HepG2 (cell line): ENCODE measurements around the gene EED. TPM values are rescaled to one million over a fixed set of nuclear protein-coding genes. Genes with fewer than 3 reads are reported as not detected.

ENCODE experiments used
- ATAC-seq: fragments of 200-7000 bp; cut with Tn5 transposase; 3 replicates; pipeline ENCODE4 v1.9.1; 2020; ENCODE audit warnings: mild to moderate bottlenecking, moderate library complexity
- BruUV-seq: library from RNA; stranded (reverse); fragments of 400-500 nt; replicated peaks from 2 replicates; lab custom pipeline; 2021; lab: Mats Ljungman, UMichigan
- CTCF ChIA-PET: fragments of 300-600 bp; formaldehyde crosslinking; extraction: SDS; loops from one replicate; lab custom pipeline; 2021; ENCODE audit warnings: low total read pairs, inconsistent platforms, low intra/inter-chr PET ratio; lab: Yijun Ruan, JAX
- POLR2A ChIA-PET: fragments of 350-600 bp; sonication (Branson Sonifier 250); formaldehyde crosslinking; loops from one replicate; lab custom pipeline; 2020; ENCODE audit warnings: antibody characterized with exemption, inconsistent platforms; lab: Yijun Ruan, JAX
- DNase-seq: peaks from one replicate; pipeline ENCODE4 v3.0.0-alpha.2; 2015; ENCODE audit warnings: low spot score
- FAIRE-seq: peaks from 3 replicates; lab custom pipeline; 2011; peaks lifted over from hg19 to GRCh38; lab: Jason Lieb, UNC
- H2AFZ ChIP-seq: one replicate; pipeline ENCODE4 v1.6.1; 2011; ENCODE audit warnings: low read length, inconsistent platforms
- H3K27ac ChIP-seq: fragments of 300-600 bp; 3 replicates; pipeline ENCODE4 v1.8.0; 2011; ENCODE audit warnings: mixed run types, mild to moderate bottlenecking, mixed read lengths, low read length, inconsistent platforms; ENCODE audit not compliant: insufficient read depth; ENCODE audit errors: extremely low read length
- H3K27me3 ChIP-seq, 2 experiments: fragments of 200-600 bp in 1 of 2; 2 replicates in 1 of 2; 3 replicates in 1 of 2; pipeline versions ENCODE4 v1.6.0 to v1.8.0; 2011; ENCODE audit warnings: low read length in 2 of 2, mild to moderate bottlenecking in 2 of 2, moderate library complexity in 2 of 2, inconsistent platforms in 1 of 2; ENCODE audit not compliant: insufficient read depth in 2 of 2, control insufficient read depth in 1 of 2
- H3K36me3 ChIP-seq, 2 experiments: fragments of 200-600 bp in 1 of 2; replicated peaks in 1 of 2; 2 replicates in 1 of 2; 3 replicates in 1 of 2; pipeline versions ENCODE4 v1.5.1 to v1.8.0; 2011; ENCODE audit warnings: low read length in 2 of 2, inconsistent platforms in 1 of 2; ENCODE audit not compliant: insufficient read depth in 2 of 2, control insufficient read depth in 1 of 2
- H3K4me1 ChIP-seq: 2 replicates; pipeline ENCODE4 v1.5.1; 2012; ENCODE audit warnings: low read length, inconsistent platforms; ENCODE audit not compliant: insufficient read depth
- H3K4me2 ChIP-seq: 2 replicates; pipeline ENCODE4 v1.6.0; 2011; ENCODE audit warnings: low read depth, low read length, inconsistent platforms
- H3K4me3 ChIP-seq, 3 experiments: fragments of 200-600 bp in 1 of 3; sonication (generic), shearing (Covaris generic) in 1 of 3; replicated peaks in 1 of 3; 2 replicates each; pipeline ENCODE4 v1.5.1; 2011 to 2016; ENCODE audit warnings: low read length in 3 of 3, inconsistent platforms in 2 of 3, low read depth in 2 of 3, mild to moderate bottlenecking in 2 of 3, control low read depth in 1 of 3, mixed read lengths in 1 of 3; ENCODE audit not compliant: insufficient read depth in 1 of 3
- H3K79me2 ChIP-seq: one replicate; pipeline ENCODE4 v1.6.1; 2011; ENCODE audit warnings: low read length, inconsistent platforms; ENCODE audit not compliant: insufficient read depth
- H3K9ac ChIP-seq: 2 replicates; pipeline ENCODE4 v1.6.0; 2011; ENCODE audit warnings: mild to moderate bottlenecking, low read depth, low read length, inconsistent platforms; ENCODE audit not compliant: insufficient read depth
- H3K9me3 ChIP-seq: 2 replicates; pipeline ENCODE4 v1.5.1; 2012; ENCODE audit warnings: mild to moderate bottlenecking, low read length
- H4K20me1 ChIP-seq: 2 replicates; pipeline ENCODE4 v1.6.0; 2011; ENCODE audit warnings: inconsistent platforms, mild to moderate bottlenecking, low read length, moderate library complexity; ENCODE audit not compliant: insufficient read depth
- CEBPZ ChIP-seq: IDR thresholded peaks from 2 replicates; pipeline ENCODE4 v1.6.1; 2012; ENCODE audit warnings: low read length, improper control_type of control experiment
- PRDM15 ChIP-seq: sonication (generic); formaldehyde crosslinking; IDR thresholded peaks from 2 replicates; pipeline ENCODE4 v1.4.0; 2020; ENCODE audit warnings: missing genetic modification reagents
- SPEN ChIP-seq: sonication (generic); formaldehyde crosslinking; IDR thresholded peaks from 2 replicates; pipeline ENCODE4 v1.5.1; 2020; ENCODE audit warnings: low read depth, mild to moderate bottlenecking, missing genetic modification reagents
- SUZ12 ChIP-seq: fragments of 150-350 bp; IDR thresholded peaks from 2 replicates; pipeline ENCODE4 v1.6.1; 2014; ENCODE audit warnings: low read depth, low read length
- THAP7 ChIP-seq: sonication (generic); formaldehyde crosslinking; IDR thresholded peaks from 2 replicates; pipeline ENCODE4 v1.8.1; 2023; ENCODE audit warnings: mild to moderate bottlenecking, missing genetic modification reagents
- ZBED4 ChIP-seq: sonication (generic); formaldehyde crosslinking; IDR thresholded peaks from 2 replicates; pipeline ENCODE4 v1.4.0; 2020; ENCODE audit warnings: missing genetic modification reagents, borderline replicate concordance
- ZBTB1 ChIP-seq: sonication (generic); formaldehyde crosslinking; IDR thresholded peaks from 2 replicates; pipeline ENCODE4 v1.4.0; 2020; ENCODE audit warnings: missing genetic modification reagents, borderline replicate concordance
- ZNF12 ChIP-seq: sonication (generic); formaldehyde crosslinking; IDR thresholded peaks from 2 replicates; pipeline ENCODE4 v1.5.0; 2020; ENCODE audit warnings: missing genetic modification reagents
- ZNF232 ChIP-seq: sonication (generic); formaldehyde crosslinking; IDR thresholded peaks from 2 replicates; pipeline ENCODE4 v1.4.0; 2020; ENCODE audit warnings: missing genetic modification reagents, borderline replicate concordance
- ZNF607 ChIP-seq: sonication (generic); formaldehyde crosslinking; IDR thresholded peaks from 2 replicates; pipeline ENCODE4 v1.5.1; 2020; ENCODE audit warnings: missing genetic modification reagents, mild to moderate bottlenecking, borderline replicate concordance
- ZNF652 ChIP-seq: IDR thresholded peaks from 2 replicates; pipeline ENCODE4 v1.6.1; 2016; ENCODE audit warnings: low read depth, borderline replicate concordance
- ZNF678 ChIP-seq: sonication (generic); formaldehyde crosslinking; IDR thresholded peaks from 2 replicates; pipeline ENCODE4 v1.4.0; 2020; ENCODE audit warnings: mild to moderate bottlenecking, missing genetic modification reagents
- WGBS: methylation state at CpG from one replicate; pipeline ENCODE4 v1.1.6; 2017; ENCODE audit warnings: low lambda C conversion rate; 5-methylcytosine and 5-hydroxymethylcytosine counted together
- in situ Hi-C: cut with HindIII; loops from 2 replicates; pipeline ENCODE4 v1.10.0; 2017; ENCODE audit warnings: low pct_unique_long_range_greater_than_20kb; ENCODE audit not compliant: extremely low pct_ligation_motif_present
- intact Hi-C: fragments of 100-400 bp; cut with micrococcal nuclease; formaldehyde crosslinking; loops from one replicate; pipeline ENCODE4 v1.10.0; 2022; ENCODE audit not compliant: unreplicated experiment
- polyA plus RNA-seq, 8 experiments: library from polyadenylated mRNA; depleted of rRNA in 3 of 8; stranded (reverse) in 7 of 8; unstranded in 1 of 8; fragments of >200 nt; fragmentation: Illumina TruSeq in 4 of 8; extraction: Trizol in 4 of 8; gene quantifications; 2 replicates each; pipeline versions ENCODE4 v1.2.1 to v1.2.3, GENCODE V29; 2011 to 2016; ENCODE audit warnings: low read depth in 4 of 8, missing spikeins in 1 of 8, mixed read lengths in 1 of 8; ENCODE audit not compliant: insufficient read depth in 1 of 8
- total RNA-seq, 5 experiments: library from RNA; depleted of rRNA; stranded (reverse); fragments of >200 nt; fragmentation: Illumina TruSeq; extraction: Trizol; gene quantifications; 2 replicates each; pipeline ENCODE4 v1.2.3, GENCODE V29; 2016; ENCODE audit warnings: low read depth in 1 of 5

Gene EED
- total and polyA plus RNA-seq, 2 of the 13 experiments (the other 11 are each of a cell fraction or from before 2014, with no cell fraction given): 11.0 to 28.4 TPM

- 3% methylated on average over 18 of the region's 18 CpGs for WGBS
- DNase-seq: peak; percentile 81
- TF ChIP-seq ZNF678 (CRISPR knock-in tag): 0 out of 2 replicates have a peak, but pooled peaks have one; percentile 2
- no peak for TF ChIP-seq THAP7 (CRISPR knock-in tag)
- TF ChIP-seq ZNF652: no peak
- 0 out of 2 replicates have a peak, but pooled peaks have one; percentile 2 for TF ChIP-seq ZNF232 (CRISPR knock-in tag)
- TF ChIP-seq ZBED4 (CRISPR knock-in tag): no peak
- no peak for TF ChIP-seq SUZ12
- no peak for TF ChIP-seq ZBTB1 (CRISPR knock-in tag)
- no peak for TF ChIP-seq CEBPZ
- TF ChIP-seq ZNF607 (CRISPR knock-in tag): no peak
- no peak for TF ChIP-seq PRDM15 (CRISPR knock-in tag)
- no peak for TF ChIP-seq SPEN (CRISPR knock-in tag)
- TF ChIP-seq ZNF12 (CRISPR knock-in tag): no peak
These were observed 461 bp upstream of the EED start for GRCh38 chr11:86244063-86244521.

More at GRCh38 chr11:86244063-86244521, 461 bp upstream of the EED start:
- intact Hi-C loops (loop anchor here (1.0 to 2.0 kb wide), 2 partner anchors 59 to 616 kb away; partner anchors contain the start of genes HIKESHI and TMEM126B), in situ Hi-C loops (no loop called here)
- ATAC-seq (peak; percentile 90), FAIRE-seq (peak; percentile 43)
- Histone ChIP-seq H3K4me3 (peak overlapping the region; percentile 72 to 96 (median 95)), H3K9me3 (no peaks in the 10 kb centered on the region), H2AFZ (peak overlapping the region; percentile 96), H3K27me3 (no peaks in the 10 kb centered on the region; a peak in 2 of 5 replicates), H3K36me3 (no peaks in the 10 kb centered on the region), H4K20me1 (0 out of 2 replicates have a peak, but pooled peaks cover 5% of the 10 kb centered on the region), H3K79me2 (peaks cover 38% of the 10 kb centered on the region), H3K27ac (peak overlapping the region; percentile 98), H3K4me1 (peaks cover 43% of the 10 kb centered on the region), H3K9ac (peak overlapping the region; percentile 96), H3K4me2 (peak overlapping the region; percentile 80)
- CTCF ChIA-PET: no interaction called here
- BruUV-seq: no TSS peak
- POLR2A ChIA-PET: interaction anchor here (0.5 to 1.5 kb wide), 3 partner anchors 43 to 75 kb away, joined by 3 to 5 read pairs (median 3); no protein-coding TSS in a partner anchor
